ENCODE measurements around the gene MALAT1. TPM values are rescaled to one million over a fixed set of nuclear protein-coding genes. Genes with fewer than 3 reads are reported as not detected.

Gene MALAT1
- total RNA-seq, 1 donor from 2014 or later: 8,553 TPM

- Histone ChIP-seq H3K9me3 (no peaks in the 10 kb centered on the region), H3K4me3 (no peak overlapping the region), H3K27me3 (no peaks in the 10 kb centered on the region), H3K27ac (no peak overlapping the region), H3K4me1 (peaks cover 6 to 7% of the 10 kb centered on the region in 2 donors), H3K36me3 (peaks cover 64 to 82% of the 10 kb centered on the region in 2 donors)
- TF ChIP-seq, protein P1, sequence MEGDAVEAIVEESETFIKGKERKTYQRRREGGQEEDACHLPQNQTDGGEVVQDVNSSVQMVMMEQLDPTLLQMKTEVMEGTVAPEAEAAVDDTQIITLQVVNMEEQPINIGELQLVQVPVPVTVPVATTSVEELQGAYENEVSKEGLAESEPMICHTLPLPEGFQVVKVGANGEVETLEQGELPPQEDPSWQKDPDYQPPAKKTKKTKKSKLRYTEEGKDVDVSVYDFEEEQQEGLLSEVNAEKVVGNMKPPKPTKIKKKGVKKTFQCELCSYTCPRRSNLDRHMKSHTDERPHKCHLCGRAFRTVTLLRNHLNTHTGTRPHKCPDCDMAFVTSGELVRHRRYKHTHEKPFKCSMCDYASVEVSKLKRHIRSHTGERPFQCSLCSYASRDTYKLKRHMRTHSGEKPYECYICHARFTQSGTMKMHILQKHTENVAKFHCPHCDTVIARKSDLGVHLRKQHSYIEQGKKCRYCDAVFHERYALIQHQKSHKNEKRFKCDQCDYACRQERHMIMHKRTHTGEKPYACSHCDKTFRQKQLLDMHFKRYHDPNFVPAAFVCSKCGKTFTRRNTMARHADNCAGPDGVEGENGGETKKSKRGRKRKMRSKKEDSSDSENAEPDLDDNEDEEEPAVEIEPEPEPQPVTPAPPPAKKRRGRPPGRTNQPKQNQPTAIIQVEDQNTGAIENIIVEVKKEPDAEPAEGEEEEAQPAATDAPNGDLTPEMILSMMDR (IDR thresholded peaks at IDR 0.05): no peak
- DNase-seq (ENCODE audit: low spot score in 2 of 2): no peak
- intact Hi-C loops (cut with DNase I): no loop called here
These were observed 36.3 kb downstream of the MALAT1 start for GRCh38 chr11:65535102-65535501.

DNA sequence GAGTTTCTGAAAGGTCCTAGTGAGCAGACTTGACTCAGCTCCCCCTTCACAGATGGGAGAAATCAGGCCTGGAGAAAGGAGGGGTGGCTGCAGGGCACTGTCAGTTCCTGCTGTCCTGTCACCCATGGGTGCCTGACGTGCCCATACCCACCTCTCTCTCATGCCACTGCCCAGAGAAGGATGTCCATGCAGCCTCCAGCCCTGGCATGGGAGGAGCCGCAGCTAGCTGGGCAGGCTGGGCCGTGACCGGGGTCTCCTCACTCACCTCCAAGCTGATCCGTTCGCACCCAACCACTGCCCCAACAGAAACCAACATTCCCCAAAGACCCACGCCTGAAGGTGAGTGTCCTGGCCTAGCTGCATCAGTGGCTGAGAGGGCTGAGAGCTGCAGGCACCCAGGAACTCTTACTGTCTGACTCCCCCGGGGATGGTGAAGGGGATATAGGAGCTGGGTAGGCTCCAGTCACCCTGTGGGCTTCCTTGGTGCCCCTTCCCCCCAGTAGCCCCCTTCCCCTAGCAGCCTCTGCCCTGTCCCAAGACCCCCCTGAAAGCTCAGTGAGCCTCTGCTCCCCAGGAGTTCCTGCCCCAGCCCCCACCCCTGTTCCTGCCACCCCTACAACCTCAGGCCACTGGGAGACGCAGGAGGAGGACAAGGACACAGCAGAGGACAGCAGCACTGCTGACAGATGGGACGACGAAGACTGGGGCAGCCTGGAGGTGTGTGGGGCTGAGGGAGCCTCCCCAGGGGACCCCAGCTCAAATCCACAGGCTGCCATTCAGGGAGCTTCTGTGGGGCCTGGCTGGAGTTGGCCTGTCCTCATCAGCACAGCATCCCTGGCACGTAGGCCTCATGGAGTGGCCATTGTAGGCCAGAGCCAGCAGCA lies 37.8 kb downstream of the MALAT1 start:
- intact Hi-C loops (cut with DNase I): no loop called here
- Histone ChIP-seq H3K27ac (peak overlapping the region in 1 of 2 donors; percentile 29), H3K9me3 (no peaks in the 10 kb centered on the region), H3K27me3 (no peaks in the 10 kb centered on the region), H3K36me3 (peaks cover 52 to 66% of the 10 kb centered on the region in 2 donors), H3K4me1 (peaks cover 14 to 18% of the 10 kb centered on the region in 2 donors), H3K4me3 (no peak overlapping the region)
- no peak for DNase-seq (ENCODE audit: low spot score in 2 of 2)
- TF ChIP-seq, protein P1 (IDR thresholded peaks at IDR 0.05): no peak

DNA sequence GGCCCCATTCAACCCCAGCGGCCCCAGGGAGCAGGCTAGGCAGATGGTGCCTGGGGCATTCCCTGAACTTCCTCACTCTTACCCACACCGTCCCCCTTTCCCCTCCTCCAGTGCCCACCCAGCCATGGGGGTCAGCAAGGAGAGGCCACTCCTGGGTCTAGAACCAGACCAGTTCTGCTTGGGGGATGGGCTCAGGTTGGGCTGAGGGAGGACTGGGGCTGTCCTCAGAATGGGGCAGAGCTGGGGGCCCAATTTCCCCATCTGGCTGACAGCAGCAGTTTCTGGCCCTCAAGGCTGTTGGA lies 38.4 kb downstream of the MALAT1 start:
- peak overlapping the region in 1 of 2 donors; percentile 29 for H3K27ac ChIP-seq
- TF ChIP-seq, protein P1 (IDR thresholded peaks at IDR 0.05): no peak
- intact Hi-C loops (cut with DNase I): no loop called here

GRCh38 chr11:65537620-65538231 lies 38.9 kb downstream of the MALAT1 start:
- Histone ChIP-seq H3K4me3 (no peak overlapping the region), H3K36me3 (peaks cover 43 to 59% of the 10 kb centered on the region in 2 donors), H3K27ac (peak overlapping the region in 1 of 2 donors; percentile 29), H3K9me3 (no peaks in the 10 kb centered on the region), H3K4me1 (peaks cover 16 to 22% of the 10 kb centered on the region in 2 donors), H3K27me3 (no peaks in the 10 kb centered on the region)
- intact Hi-C loops (cut with DNase I): no loop called here
- TF ChIP-seq, protein P1 (IDR thresholded peaks at IDR 0.05): no peak
- no peak for DNase-seq (ENCODE audit: low spot score in 2 of 2)

More for the DNA sequence above, 38.4 kb downstream of the MALAT1 start:
- DNase-seq (ENCODE audit: low spot score in 2 of 2): no peak
- H3K36me3 ChIP-seq: peaks cover 47 to 60% of the 10 kb centered on the region in 2 donors
- no peak overlapping the region for H3K4me3 ChIP-seq
- H3K9me3 ChIP-seq: no peaks in the 10 kb centered on the region
- peaks cover 16 to 22% of the 10 kb centered on the region in 2 donors for H3K4me1 ChIP-seq
- H3K27me3 ChIP-seq: no peaks in the 10 kb centered on the region

DNA sequence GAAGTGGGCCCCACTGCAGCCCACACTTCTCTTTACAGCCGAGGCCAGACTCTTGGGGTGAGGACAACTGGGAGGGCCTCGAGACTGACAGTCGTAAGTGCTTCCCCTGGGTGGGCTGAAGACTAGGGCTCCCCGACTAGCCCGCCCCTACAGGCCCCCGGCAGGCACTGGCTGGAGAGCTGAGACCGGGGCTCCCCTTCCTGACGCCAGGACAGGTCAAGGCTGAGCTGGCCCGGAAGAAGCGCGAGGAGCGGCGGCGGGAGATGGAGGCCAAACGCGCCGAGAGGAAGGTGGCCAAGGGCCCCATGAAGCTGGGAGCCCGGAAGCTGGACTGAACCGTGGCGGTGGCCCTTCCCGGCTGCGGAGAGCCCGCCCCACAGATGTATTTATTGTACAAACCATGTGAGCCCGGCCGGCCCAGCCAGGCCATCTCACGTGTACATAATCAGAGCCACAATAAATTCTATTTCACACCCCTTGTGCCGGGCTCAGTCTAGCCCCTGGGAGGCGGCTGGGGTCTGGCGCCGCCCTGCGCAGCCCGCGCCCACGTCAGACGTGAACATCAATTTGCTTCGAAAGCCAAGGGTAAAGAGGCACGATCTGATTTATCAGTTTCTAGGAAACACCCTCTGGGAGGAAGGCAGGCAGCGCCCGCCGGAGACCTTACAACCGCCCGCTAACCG lies 39.5 kb downstream of the MALAT1 start:
- Histone ChIP-seq H3K36me3 (peaks cover 43 to 59% of the 10 kb centered on the region in 2 donors), H3K4me1 (peaks cover 16 to 22% of the 10 kb centered on the region in 2 donors), H3K9me3 (no peaks in the 10 kb centered on the region), H3K27me3 (no peaks in the 10 kb centered on the region), H3K4me3 (no peak overlapping the region), H3K27ac (no peak overlapping the region)
- no peak for DNase-seq (ENCODE audit: low spot score in 2 of 2)
- TF ChIP-seq, protein P1 (IDR thresholded peaks at IDR 0.05): no peak
- intact Hi-C loops (cut with DNase I): no loop called here

Data from ascending aorta (tissue), 2 donors.